Fibroblast of villous mesenchyme (primary cell): ENCODE data around the gene CCDC57. TPM values are rescaled to one million over a fixed set of nuclear protein-coding genes. Genes with fewer than 3 reads are reported as not detected.

Experiments used
- DNase-seq: peaks from one replicate; pipeline ENCODE4 v3.0.0-alpha.2; 2010; ENCODE audit warnings: low read depth
- H3K4me3 ChIP-seq: 2 replicates; pipeline ENCODE4 v1.5.1; 2011; ENCODE audit warnings: low read depth, mild to moderate bottlenecking, low read length
- total RNA-seq: library from RNA; depleted of rRNA; stranded (reverse); fragments of >200 nt; gene quantifications from 2 replicates; pipeline ENCODE4 v1.2.3, GENCODE V29; 2012
- TF ChIP-seq, protein P1 (sequence below): IDR thresholded peaks from 2 replicates; pipeline ENCODE4 v1.5.1; 2012; ENCODE audit warnings: low read depth, mild to moderate bottlenecking, low read length; ENCODE audit not compliant: insufficient read depth

Gene CCDC57
- total RNA-seq, 1 donor: 19.9 TPM

DNA sequence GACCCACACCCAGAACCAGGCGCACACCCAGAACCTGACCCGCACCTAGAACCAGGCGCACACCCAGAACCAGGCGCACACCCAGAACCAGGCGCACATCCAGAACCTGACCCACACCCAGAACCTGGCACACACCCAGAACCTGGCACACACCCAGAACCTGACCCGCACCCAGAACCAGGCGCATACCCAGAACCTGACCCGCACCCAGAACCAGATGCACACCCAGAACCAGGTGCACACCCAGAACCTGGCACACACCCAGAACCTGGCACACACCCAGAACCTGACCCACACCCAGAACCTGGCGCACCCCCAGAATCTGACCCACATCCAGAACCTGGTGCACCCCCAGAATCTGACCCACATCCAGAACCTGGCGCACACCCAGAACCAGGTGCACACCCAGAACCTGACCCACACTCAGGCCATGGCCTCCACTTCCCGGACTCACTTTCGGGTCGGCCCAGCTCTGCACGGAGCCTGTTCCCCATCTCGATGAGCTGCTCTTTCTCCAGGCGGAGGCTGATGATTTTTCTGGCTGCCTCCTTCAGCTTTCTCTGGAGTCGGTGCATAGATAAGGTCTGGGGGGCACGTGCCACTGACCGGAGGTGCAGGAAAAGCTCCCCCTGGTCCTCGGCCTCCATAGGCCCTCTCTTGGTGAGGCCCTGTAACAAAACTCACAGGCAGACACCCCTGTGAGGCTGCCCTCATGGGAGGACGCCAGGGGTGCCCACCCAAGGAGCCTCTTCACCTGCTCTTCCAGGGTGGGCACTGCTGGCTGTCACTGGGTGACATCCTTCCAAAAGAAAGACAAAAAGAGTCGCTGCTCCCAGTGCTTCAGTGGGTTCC is 61.3 kb downstream of the CCDC57 start:
- TF ChIP-seq, protein P1, sequence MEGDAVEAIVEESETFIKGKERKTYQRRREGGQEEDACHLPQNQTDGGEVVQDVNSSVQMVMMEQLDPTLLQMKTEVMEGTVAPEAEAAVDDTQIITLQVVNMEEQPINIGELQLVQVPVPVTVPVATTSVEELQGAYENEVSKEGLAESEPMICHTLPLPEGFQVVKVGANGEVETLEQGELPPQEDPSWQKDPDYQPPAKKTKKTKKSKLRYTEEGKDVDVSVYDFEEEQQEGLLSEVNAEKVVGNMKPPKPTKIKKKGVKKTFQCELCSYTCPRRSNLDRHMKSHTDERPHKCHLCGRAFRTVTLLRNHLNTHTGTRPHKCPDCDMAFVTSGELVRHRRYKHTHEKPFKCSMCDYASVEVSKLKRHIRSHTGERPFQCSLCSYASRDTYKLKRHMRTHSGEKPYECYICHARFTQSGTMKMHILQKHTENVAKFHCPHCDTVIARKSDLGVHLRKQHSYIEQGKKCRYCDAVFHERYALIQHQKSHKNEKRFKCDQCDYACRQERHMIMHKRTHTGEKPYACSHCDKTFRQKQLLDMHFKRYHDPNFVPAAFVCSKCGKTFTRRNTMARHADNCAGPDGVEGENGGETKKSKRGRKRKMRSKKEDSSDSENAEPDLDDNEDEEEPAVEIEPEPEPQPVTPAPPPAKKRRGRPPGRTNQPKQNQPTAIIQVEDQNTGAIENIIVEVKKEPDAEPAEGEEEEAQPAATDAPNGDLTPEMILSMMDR: no peak
- H3K4me3 ChIP-seq: no peak overlapping the region
- DNase-seq: no peak

DNA sequence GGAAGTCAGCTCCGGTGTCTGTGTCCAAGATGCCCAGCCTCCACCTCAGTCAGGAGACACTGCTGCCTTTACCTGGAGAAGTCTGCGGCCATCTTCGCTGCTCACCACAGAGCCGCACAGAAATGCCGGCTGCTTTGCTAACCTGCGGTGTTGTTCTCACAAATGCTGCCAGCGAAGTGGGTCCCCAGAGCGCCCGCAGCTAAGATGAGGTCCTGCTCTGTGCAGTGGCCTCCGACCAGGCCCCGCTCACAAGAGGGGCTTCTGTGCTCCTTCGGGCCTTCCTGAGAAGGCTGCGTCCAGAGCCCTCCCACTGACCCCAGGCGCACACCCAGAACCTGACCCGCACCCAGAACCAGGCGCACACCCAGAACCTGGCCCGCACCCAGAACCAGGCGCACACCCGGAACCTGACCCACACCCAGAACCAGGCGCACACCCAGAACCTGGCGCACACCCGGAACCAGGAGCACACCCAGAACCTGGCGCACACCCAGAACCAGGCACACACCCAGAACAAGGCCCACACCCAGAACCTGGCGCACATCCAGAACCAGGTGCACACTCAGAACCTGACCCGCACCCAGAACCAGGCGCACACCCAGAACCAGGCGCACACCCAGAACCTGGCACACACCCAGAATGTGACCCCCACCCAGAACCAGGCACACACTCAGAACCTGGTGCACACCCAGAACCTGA is 63.1 kb downstream of the CCDC57 start:
- TF ChIP-seq, protein P1: no peak
- H3K4me3 ChIP-seq: no peak overlapping the region
- no peak for DNase-seq

DNA sequence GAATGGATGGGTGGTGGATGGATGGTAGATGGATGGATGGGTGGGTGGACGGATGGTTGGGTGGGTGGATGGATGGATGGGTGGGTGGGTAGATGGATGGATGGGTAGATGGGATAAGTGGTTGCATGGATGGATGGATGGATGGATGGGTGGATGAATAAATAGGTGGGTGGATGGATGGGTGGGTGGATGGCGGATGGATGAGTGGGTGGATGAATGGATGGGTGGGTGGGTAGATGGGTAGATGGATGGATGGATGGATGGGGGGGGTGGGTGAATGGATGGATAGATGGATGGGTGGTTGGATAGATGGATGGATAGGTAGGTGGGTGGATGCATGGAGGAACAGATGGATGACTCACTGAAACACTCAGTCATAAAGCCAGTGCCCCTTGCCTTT is 63.6 kb downstream of the CCDC57 start:
- DNase-seq: no peak
- no peak overlapping the region for H3K4me3 ChIP-seq
- TF ChIP-seq, protein P1: no peak

- no peak for DNase-seq
- TF ChIP-seq, protein P1: no peak
- H3K4me3 ChIP-seq: no peak overlapping the region
Measured at GRCh38 chr17:82148011-82148410, 64.6 kb downstream of the CCDC57 start.

DNA sequence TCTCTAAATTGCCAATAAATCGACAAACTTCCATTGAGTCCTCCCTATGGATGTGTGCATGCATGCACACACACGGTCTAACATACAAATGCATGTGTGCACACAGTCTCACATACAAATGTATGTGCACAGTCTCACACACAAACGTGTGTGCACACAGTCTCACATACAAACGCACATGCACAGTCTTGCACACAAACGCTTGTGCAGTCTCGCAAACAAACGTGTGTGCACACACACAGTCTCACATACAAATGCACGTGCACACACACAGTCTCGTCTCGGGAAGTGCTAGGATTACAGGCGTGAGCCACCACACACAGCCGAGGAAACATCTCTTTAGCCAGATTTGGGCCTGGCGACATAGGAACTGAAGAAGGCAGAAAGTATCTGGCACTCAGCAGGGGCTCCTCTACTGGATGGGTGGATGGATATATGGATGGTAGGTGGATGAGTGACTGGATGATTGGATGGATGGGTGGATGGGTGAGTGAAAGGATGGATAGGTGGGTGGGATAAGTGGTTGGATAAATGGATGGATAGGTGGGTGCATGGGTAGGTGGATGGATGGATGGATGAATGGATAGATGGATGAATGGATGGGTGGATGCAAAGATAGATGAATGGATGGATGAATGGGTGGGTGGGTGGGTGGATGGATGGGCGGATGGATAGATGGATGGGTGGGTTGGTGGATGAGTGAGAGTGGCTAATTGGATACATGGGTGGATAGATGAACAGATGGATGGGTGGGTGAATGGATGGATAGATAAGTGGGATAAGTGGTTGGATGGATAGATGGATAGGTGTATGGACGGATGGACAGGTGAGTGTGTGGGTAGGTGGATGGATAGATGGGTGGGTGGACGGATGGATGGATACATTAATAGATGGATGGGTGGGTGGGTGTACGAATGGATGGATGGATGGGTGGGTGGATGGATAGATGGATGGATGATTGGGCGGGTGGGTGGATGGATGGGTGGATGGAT is 65.7 kb downstream of the CCDC57 start:
- H3K4me3 ChIP-seq: no peak overlapping the region
- TF ChIP-seq, protein P1: no peak
- no peak for DNase-seq

DNA sequence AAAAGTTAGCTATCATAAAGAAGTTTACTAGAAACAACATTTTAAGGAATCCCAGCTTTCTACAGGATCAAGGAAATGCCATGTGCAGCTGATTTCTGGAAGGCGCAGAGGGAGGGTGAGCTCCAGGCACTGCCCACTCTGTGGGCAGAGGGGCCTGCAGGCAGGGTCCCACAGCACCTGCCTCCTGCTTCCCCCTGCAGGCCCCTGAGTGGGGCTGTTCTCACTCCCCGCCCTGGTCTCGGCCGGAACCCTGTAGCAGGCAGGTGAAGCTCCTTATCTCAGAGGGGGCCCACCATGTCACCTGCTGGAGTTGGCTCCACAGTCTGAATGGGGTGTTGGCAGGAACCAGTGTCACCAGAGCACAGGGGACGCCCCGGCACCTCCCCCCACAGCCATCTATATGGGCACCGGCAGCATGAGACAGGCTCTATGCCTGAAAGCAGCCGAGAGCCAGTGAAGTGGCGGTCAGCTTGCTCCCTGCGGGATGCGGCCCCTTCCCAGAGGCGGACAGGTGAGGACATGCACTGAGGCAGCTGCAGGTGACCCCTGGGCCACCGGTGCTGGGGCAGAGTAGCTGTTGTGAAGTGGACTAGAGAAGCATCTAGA is 67.0 kb downstream of the CCDC57 start:
- H3K4me3 ChIP-seq: no peak overlapping the region
- no peak for DNase-seq
- TF ChIP-seq, protein P1: no peak
